GM12875 (cell line): ENCODE data around the gene ELMOD2.

ENCODE experiments used
- H3K4me3 ChIP-seq: one replicate; pipeline ENCODE4 v1.5.1; 2011; ENCODE audit warnings: low read depth, low read length, control low read depth
- TF ChIP-seq, protein P1 (sequence below): IDR thresholded peaks from 2 replicates; pipeline ENCODE4 v1.5.1; 2011; ENCODE audit warnings: low read depth, mild to moderate bottlenecking, control low read depth, inconsistent platforms, low read length, moderate library complexity, borderline replicate concordance; ENCODE audit not compliant: insufficient read depth

ELMOD2 gene

GRCh38 chr4:140557831-140558435 lies 34.0 kb downstream of the ELMOD2 start:
- H3K4me3 ChIP-seq = no peak overlapping the region
- TF ChIP-seq, protein P1, sequence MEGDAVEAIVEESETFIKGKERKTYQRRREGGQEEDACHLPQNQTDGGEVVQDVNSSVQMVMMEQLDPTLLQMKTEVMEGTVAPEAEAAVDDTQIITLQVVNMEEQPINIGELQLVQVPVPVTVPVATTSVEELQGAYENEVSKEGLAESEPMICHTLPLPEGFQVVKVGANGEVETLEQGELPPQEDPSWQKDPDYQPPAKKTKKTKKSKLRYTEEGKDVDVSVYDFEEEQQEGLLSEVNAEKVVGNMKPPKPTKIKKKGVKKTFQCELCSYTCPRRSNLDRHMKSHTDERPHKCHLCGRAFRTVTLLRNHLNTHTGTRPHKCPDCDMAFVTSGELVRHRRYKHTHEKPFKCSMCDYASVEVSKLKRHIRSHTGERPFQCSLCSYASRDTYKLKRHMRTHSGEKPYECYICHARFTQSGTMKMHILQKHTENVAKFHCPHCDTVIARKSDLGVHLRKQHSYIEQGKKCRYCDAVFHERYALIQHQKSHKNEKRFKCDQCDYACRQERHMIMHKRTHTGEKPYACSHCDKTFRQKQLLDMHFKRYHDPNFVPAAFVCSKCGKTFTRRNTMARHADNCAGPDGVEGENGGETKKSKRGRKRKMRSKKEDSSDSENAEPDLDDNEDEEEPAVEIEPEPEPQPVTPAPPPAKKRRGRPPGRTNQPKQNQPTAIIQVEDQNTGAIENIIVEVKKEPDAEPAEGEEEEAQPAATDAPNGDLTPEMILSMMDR = no peak

- no peak overlapping the region for H3K4me3 ChIP-seq
- TF ChIP-seq, protein P1 = no peak
Measured at GRCh38 chr4:140559696-140560095, 35.7 kb downstream of the ELMOD2 start.

DNA sequence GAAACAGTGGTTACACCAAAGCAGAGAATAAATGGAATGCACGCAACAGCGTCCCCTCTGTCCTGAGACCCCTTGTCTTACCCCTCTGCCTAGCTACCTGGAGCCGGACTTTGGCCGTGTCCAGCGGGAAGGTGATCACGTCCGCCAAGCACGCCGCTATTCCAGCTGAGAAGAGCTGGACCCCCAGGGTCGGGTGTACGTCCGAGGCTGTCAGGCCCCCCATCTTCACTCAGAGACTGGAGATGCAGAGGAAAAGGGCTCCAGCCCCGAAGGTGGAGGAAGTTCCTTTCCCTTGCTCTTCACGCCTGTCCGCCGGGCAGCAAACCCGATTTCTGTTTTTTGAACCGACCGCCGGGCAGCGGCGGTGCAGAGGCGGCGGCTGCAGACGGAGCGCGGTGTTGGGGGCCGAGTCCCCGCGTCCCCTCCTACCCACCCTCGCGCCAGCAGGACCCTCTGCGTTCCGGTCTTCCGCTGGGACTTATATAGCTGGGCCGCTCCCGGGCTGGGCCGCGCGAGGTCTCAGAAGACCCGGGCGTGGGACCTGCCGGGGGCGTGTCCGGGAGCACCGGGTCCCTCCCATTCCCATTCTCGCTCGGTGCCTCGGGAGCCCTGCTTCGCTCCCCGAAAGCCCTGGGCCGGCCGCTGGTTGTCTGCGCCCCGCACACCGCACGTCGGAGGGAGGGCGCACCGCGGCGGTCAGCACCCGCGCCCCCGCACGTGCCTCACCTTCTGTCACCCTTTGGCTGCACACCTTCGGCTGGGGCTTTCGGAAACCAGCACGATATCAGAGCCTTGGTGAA lies 44.7 kb downstream of the ELMOD2 start, which contains the start of gene UCP1:
Gene UCP1 (minus strand): TSS at position 455 of the 800 bp plus-strand sequence. CDS start 232 bp downstream, at position 223.
- no peak within 1 kb of the TSS for H3K4me3 ChIP-seq
- TF ChIP-seq, protein P1 = no peak

DNA sequence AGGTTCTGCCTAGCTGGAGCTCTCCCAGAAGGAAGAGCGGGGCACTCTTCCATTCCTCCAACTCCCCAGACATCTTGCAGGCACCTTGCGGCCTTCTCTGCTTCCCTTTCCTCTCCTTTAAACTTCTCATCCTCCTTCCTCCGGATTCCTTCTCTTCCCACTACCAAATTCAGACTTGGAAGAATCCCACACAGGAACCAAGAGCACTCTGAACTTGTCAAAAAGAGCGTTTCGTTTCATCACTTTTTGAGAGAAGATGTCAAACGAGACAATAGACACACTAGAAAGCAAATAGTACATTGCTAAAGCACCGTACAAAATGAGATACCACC lies 45.3 kb downstream of the ELMOD2 start:
- H3K4me3 ChIP-seq = no peak overlapping the region
- TF ChIP-seq, protein P1 = no peak

- no peak overlapping the region for H3K4me3 ChIP-seq
- TF ChIP-seq, protein P1 = no peak
Measured at GRCh38 chr4:140571620-140572019, 47.7 kb downstream of the ELMOD2 start.

DNA sequence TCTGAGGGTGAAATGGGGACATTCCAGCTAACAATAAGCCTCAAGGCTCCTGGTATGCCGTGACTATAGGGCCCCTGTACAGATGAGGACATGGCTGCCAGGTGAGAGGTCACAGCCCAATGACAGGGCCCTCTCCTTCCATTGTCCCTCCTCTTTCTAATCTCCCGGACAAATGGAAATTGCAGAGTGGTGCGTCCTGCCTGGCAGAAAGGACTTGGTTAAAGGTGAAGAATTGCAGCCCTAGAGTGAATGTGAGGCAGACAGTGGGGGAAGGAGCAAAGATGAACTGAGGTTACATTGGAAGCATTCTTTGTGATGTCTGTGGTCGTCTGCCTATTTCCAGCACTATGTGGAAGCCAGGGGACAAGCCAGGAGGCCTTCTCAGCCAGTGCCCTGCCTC lies 51.5 kb downstream of the ELMOD2 start:
- TF ChIP-seq, protein P1 = no peak
- no peak overlapping the region for H3K4me3 ChIP-seq

DNA sequence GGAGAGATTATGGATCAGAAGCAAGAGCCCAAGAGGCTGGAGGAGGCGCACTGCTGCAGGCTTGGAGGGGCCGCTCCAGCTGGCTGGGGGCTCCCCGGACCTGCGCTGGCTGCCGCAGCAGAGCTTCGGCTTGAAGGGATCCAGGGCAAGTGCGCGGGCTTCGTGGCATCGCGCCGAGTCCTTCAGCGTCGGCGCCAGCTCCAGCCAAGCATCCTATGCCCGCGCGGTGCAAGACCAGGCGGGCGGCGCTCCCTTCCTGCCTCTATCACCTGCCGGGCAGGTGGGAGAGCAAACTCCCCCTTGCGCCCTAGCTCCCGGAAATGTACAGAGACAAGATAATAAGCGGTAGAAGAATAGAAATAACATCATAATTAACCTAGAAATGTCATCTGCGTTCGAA lies 55.3 kb downstream of the ELMOD2 start:
- no peak overlapping the region for H3K4me3 ChIP-seq
- TF ChIP-seq, protein P1 = no peak
